HepG2 (cell line): ENCODE measurements around the gene MGAT5. TPM values are rescaled to one million over a fixed set of nuclear protein-coding genes. Genes with fewer than 3 reads are reported as not detected.

Experiments used
- AHDC1 ChIP-seq: sonication (generic); formaldehyde crosslinking; IDR thresholded peaks from 2 replicates; pipeline ENCODE4 v1.5.1; 2020; ENCODE audit warnings: mild to moderate bottlenecking, missing genetic modification reagents, borderline replicate concordance
- ATRX ChIP-seq: sonication (generic); formaldehyde crosslinking; IDR thresholded peaks from 2 replicates; pipeline ENCODE4 v1.4.0; 2020; ENCODE audit warnings: missing genetic modification reagents, borderline replicate concordance
- BCL6 ChIP-seq: IDR thresholded peaks from 2 replicates; pipeline ENCODE4 v1.6.1; 2016; ENCODE audit warnings: missing genetic modification reagents, missing compliant biosample characterization
- ELF4 ChIP-seq: sonication (generic); formaldehyde crosslinking; IDR thresholded peaks from 2 replicates; pipeline ENCODE4 v1.5.0; 2020; ENCODE audit warnings: missing genetic modification reagents, mild to moderate bottlenecking, moderate library complexity, borderline replicate concordance
- GATAD2A ChIP-seq: IDR thresholded peaks from 2 replicates; pipeline ENCODE4 v1.6.1; 2016
- GPN1 ChIP-seq: sonication (generic); formaldehyde crosslinking; IDR thresholded peaks from 2 replicates; pipeline ENCODE4 v1.5.1; 2020; ENCODE audit warnings: missing genetic modification reagents, borderline replicate concordance
- NPAS2 ChIP-seq: sonication (generic); formaldehyde crosslinking; IDR thresholded peaks from 2 replicates; pipeline ENCODE4 v1.8.0; 2022; ENCODE audit warnings: mild to moderate bottlenecking, missing genetic modification reagents, borderline replicate concordance
- SYNCRIP ChIP-seq: fragments of 200-400 bp; formaldehyde crosslinking; IDR thresholded peaks from 2 replicates; pipeline ENCODE4 v1.6.1; 2018; ENCODE audit warnings: mild to moderate bottlenecking, low read depth, low read length; ENCODE audit not compliant: insufficient read depth
- THAP11 ChIP-seq: IDR thresholded peaks from 2 replicates; pipeline ENCODE4 v1.6.1; 2016; ENCODE audit warnings: missing biosample characterization, missing genetic modification reagents
- ZBTB14 ChIP-seq: sonication (generic); formaldehyde crosslinking; IDR thresholded peaks from 2 replicates; pipeline ENCODE4 v1.4.0; 2020; ENCODE audit warnings: missing genetic modification reagents
- ZNF17 ChIP-seq: sonication (generic); formaldehyde crosslinking; IDR thresholded peaks from 2 replicates; pipeline ENCODE4 v1.5.0; 2020; ENCODE audit warnings: mild to moderate bottlenecking, missing genetic modification reagents
- ZNF337 ChIP-seq: sonication (generic); formaldehyde crosslinking; IDR thresholded peaks from 2 replicates; pipeline ENCODE4 v1.5.1; 2020; ENCODE audit warnings: missing genetic modification reagents, low read depth, mild to moderate bottlenecking, borderline replicate concordance
- ZNF615 ChIP-seq: sonication (generic); formaldehyde crosslinking; IDR thresholded peaks from 2 replicates; pipeline ENCODE4 v1.5.0; 2020; ENCODE audit warnings: mild to moderate bottlenecking, missing genetic modification reagents, borderline replicate concordance
- ZNF720 ChIP-seq: sonication (generic); formaldehyde crosslinking; IDR thresholded peaks from 2 replicates; pipeline ENCODE4 v1.4.0; 2020; ENCODE audit warnings: missing genetic modification reagents
- ZNF775 ChIP-seq: sonication (generic); formaldehyde crosslinking; IDR thresholded peaks from 2 replicates; pipeline ENCODE4 v1.4.0; 2020; ENCODE audit warnings: missing genetic modification reagents, mild to moderate bottlenecking, moderate library complexity, borderline replicate concordance
- ZSCAN21 ChIP-seq: sonication (generic); formaldehyde crosslinking; IDR thresholded peaks from 2 replicates; pipeline ENCODE4 v1.8.0; 2022; ENCODE audit warnings: mild to moderate bottlenecking, missing genetic modification reagents, moderate library complexity, borderline replicate concordance
- polyA plus RNA-seq, 8 experiments: library from polyadenylated mRNA; depleted of rRNA in 3 of 8; stranded (reverse) in 7 of 8; unstranded in 1 of 8; fragments of >200 nt; fragmentation: Illumina TruSeq in 4 of 8; extraction: Trizol in 4 of 8; gene quantifications; 2 replicates each; pipeline versions ENCODE4 v1.2.1 to v1.2.3, GENCODE V29; 2011 to 2016; ENCODE audit warnings: low read depth in 4 of 8, missing spikeins in 1 of 8, mixed read lengths in 1 of 8; ENCODE audit not compliant: insufficient read depth in 1 of 8
- total RNA-seq, 5 experiments: library from RNA; depleted of rRNA; stranded (reverse); fragments of >200 nt; fragmentation: Illumina TruSeq; extraction: Trizol; gene quantifications; 2 replicates each; pipeline ENCODE4 v1.2.3, GENCODE V29; 2016; ENCODE audit warnings: low read depth in 1 of 5
- TF ChIP-seq, protein P1 (sequence below): sonication (generic); formaldehyde crosslinking; conservative IDR thresholded peaks from 2 replicates; pipeline ENCODE4 v1.8.0; 2022; ENCODE audit warnings: missing genetic modification reagents
- TF ChIP-seq, protein P2 (sequence below): sonication (generic); formaldehyde crosslinking; IDR thresholded peaks from 2 replicates; pipeline ENCODE4 v1.4.0; 2020; ENCODE audit warnings: mild to moderate bottlenecking, missing genetic modification reagents
- TF ChIP-seq, protein P3 (sequence below): sonication (generic); formaldehyde crosslinking; IDR thresholded peaks from 2 replicates; pipeline ENCODE4 v1.4.0; 2020; ENCODE audit warnings: missing genetic modification reagents

Gene MGAT5
- total and polyA plus RNA-seq, 2 of the 13 experiments (the other 11 are each of a cell fraction or from before 2014, with no cell fraction given), result 33.1 to 60.2 TPM

GRCh38 chr2:134245340-134245984 lies 8.4 kb upstream of the MGAT5 start (continued):
- TF ChIP-seq, protein P1, sequence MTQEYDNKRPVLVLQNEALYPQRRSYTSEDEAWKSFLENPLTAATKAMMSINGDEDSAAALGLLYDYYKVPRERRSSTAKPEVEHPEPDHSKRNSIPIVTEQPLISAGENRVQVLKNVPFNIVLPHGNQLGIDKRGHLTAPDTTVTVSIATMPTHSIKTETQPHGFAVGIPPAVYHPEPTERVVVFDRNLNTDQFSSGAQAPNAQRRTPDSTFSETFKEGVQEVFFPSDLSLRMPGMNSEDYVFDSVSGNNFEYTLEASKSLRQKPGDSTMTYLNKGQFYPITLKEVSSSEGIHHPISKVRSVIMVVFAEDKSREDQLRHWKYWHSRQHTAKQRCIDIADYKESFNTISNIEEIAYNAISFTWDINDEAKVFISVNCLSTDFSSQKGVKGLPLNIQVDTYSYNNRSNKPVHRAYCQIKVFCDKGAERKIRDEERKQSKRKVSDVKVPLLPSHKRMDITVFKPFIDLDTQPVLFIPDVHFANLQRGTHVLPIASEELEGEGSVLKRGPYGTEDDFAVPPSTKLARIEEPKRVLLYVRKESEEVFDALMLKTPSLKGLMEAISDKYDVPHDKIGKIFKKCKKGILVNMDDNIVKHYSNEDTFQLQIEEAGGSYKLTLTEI (CRISPR knock-in tag), result no peak
- 0 out of 2 replicates have a peak, but pooled peaks have one; percentile 33 for TF ChIP-seq ZNF615 (CRISPR knock-in tag)
- TF ChIP-seq ZNF720 (CRISPR knock-in tag), result no peak
- TF ChIP-seq ELF4 (CRISPR knock-in tag), result no peak
- 0 out of 2 replicates have a peak, but pooled peaks have one; percentile 17 for TF ChIP-seq THAP11 (CRISPR knock-in tag)
- TF ChIP-seq NPAS2 (CRISPR knock-in tag), result no peak
- no peak for TF ChIP-seq ZNF17 (CRISPR knock-in tag)
- TF ChIP-seq, protein P2, sequence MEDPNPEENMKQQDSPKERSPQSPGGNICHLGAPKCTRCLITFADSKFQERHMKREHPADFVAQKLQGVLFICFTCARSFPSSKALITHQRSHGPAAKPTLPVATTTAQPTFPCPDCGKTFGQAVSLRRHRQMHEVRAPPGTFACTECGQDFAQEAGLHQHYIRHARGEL (CRISPR knock-in tag), result no peak
- no peak for TF ChIP-seq ZBTB14 (CRISPR knock-in tag)
- TF ChIP-seq ATRX (CRISPR knock-in tag), result no peak
- no peak for TF ChIP-seq SYNCRIP
- 0 out of 2 replicates have a peak, but pooled peaks have one; percentile 33 for TF ChIP-seq GATAD2A (CRISPR knock-in tag)
- TF ChIP-seq ZSCAN21, result no peak
- TF ChIP-seq, protein P3, sequence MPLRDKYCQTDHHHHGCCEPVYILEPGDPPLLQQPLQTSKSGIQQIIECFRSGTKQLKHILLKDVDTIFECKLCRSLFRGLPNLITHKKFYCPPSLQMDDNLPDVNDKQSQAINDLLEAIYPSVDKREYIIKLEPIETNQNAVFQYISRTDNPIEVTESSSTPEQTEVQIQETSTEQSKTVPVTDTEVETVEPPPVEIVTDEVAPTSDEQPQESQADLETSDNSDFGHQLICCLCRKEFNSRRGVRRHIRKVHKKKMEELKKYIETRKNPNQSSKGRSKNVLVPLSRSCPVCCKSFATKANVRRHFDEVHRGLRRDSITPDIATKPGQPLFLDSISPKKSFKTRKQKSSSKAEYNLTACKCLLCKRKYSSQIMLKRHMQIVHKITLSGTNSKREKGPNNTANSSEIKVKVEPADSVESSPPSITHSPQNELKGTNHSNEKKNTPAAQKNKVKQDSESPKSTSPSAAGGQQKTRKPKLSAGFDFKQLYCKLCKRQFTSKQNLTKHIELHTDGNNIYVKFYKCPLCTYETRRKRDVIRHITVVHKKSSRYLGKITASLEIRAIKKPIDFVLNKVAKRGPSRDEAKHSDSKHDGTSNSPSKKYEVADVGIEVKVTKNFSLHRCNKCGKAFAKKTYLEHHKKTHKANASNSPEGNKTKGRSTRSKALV (CRISPR knock-in tag), result no peak
- no peak for TF ChIP-seq GPN1 (CRISPR knock-in tag)
- TF ChIP-seq BCL6 (CRISPR knock-in tag), result no peak
- no peak for TF ChIP-seq AHDC1 (CRISPR knock-in tag)
- no peak for TF ChIP-seq ZNF775 (CRISPR knock-in tag)
- TF ChIP-seq ZNF337, result no peak
